MM.1S (cell line): ENCODE results near the gene DDC.

Experiments
- DNase-seq: peaks from one replicate; pipeline ENCODE4 v3.0.0-alpha.2; 2015
- H2AFZ ChIP-seq: fragments of 300-600 bp; sonication (generic); 2 replicates; pipeline ENCODE4 v1.6.0; 2016; ENCODE audit warnings: antibody characterized with exemption, low read length
- H3F3A ChIP-seq: fragments of 300-600 bp; sonication (generic); 2 replicates; pipeline ENCODE4 v1.6.1; 2016; ENCODE audit warnings: mild to moderate bottlenecking, antibody characterized with exemption, low read length, moderate library complexity, mixed read lengths; ENCODE audit not compliant: insufficient read depth
- H3K27ac ChIP-seq: fragments of 300-600 bp; sonication (generic); 2 replicates; pipeline ENCODE4 v1.5.1; 2016; ENCODE audit warnings: mild to moderate bottlenecking, low read length
- H3K27me3 ChIP-seq: fragments of 300-600 bp; sonication (generic); replicated peaks from 2 replicates; pipeline ENCODE4 v1.6.0; 2016; ENCODE audit warnings: low read length; ENCODE audit not compliant: insufficient read depth
- H3K36me3 ChIP-seq: fragments of 300-600 bp; sonication (generic); replicated peaks from 2 replicates; pipeline ENCODE4 v1.6.1; 2016; ENCODE audit warnings: mild to moderate bottlenecking, low read length, mixed read lengths; ENCODE audit not compliant: insufficient read depth
- H3K4me1 ChIP-seq: fragments of 300-600 bp; sonication (generic); 2 replicates; pipeline ENCODE4 v1.6.1; 2016; ENCODE audit warnings: low read length, mixed read lengths
- H3K4me2 ChIP-seq: fragments of 300-600 bp; sonication (generic); 2 replicates; pipeline ENCODE4 v1.6.0; 2016; ENCODE audit warnings: low read depth, low read length
- H3K4me3 ChIP-seq: fragments of 300-600 bp; sonication (generic); 2 replicates; pipeline ENCODE4 v1.5.1; 2016; ENCODE audit warnings: low read length, mixed read lengths
- H3K79me2 ChIP-seq: fragments of 300-600 bp; sonication (generic); 2 replicates; pipeline ENCODE4 v1.6.1; 2016; ENCODE audit warnings: mixed run types, low read length, mixed read lengths
- H3K9ac ChIP-seq: fragments of 300-600 bp; sonication (generic); 2 replicates; pipeline ENCODE4 v1.6.1; 2016; ENCODE audit warnings: low read length, mixed read lengths
- H3K9me2 ChIP-seq: fragments of 300-600 bp; sonication (generic); replicated peaks from 2 replicates; pipeline ENCODE4 v1.6.1; 2016; ENCODE audit warnings: mild to moderate bottlenecking, low read length, mixed read lengths; ENCODE audit not compliant: insufficient read depth
- H3K9me3 ChIP-seq: fragments of 300-600 bp; sonication (generic); replicated peaks from 2 replicates; pipeline ENCODE4 v1.6.1; 2016; ENCODE audit warnings: mild to moderate bottlenecking, low read length, mixed read lengths; ENCODE audit not compliant: insufficient read depth
- H4K20me1 ChIP-seq: fragments of 300-600 bp; sonication (generic); 2 replicates; pipeline ENCODE4 v1.6.1; 2016; ENCODE audit warnings: mild to moderate bottlenecking, low read length, moderate library complexity, mixed read lengths; ENCODE audit not compliant: insufficient read depth
- CTCF ChIP-seq: fragments of 300-600 bp; sonication (generic); IDR thresholded peaks from 2 replicates; pipeline ENCODE4 v1.5.1; 2016; ENCODE audit warnings: antibody characterized with exemption, low read length, mixed read lengths
- EZH2 ChIP-seq: fragments of 300-600 bp; sonication (generic); optimal IDR thresholded peaks from 2 replicates; pipeline ENCODE3; 2017; ENCODE audit warnings: low read depth, mild to moderate bottlenecking, antibody characterized with exemption, low read length, mixed read lengths
- EZH2phosphoT487 ChIP-seq: fragments of 300-600 bp; sonication (generic); IDR thresholded peaks from 2 replicates; pipeline ENCODE4 v1.6.1; 2018; ENCODE audit warnings: antibody characterized with exemption, low read length

The DDC gene

GRCh38 chr7:50418086-50418515 is 147.1 kb downstream of the DDC start:
- TF ChIP-seq CTCF: peak; percentile 95
- no peak for TF ChIP-seq EZH2phosphoT487
- no peak for TF ChIP-seq EZH2
- peak; percentile 79 for DNase-seq

GRCh38 chr7:50416527-50417182 is 148.6 kb downstream of the DDC start:
- no peaks in the 10 kb centered on the region for H3K9me3 ChIP-seq
- no peaks in the 10 kb centered on the region for H3K79me2 ChIP-seq
- H3K4me1 ChIP-seq: peaks cover 12% of the 10 kb centered on the region
- DNase-seq: peak; percentile 47
- no peaks in the 10 kb centered on the region for H3K36me3 ChIP-seq
- no peak overlapping the region for H3K27ac ChIP-seq
- H2AFZ ChIP-seq: peak overlapping the region; percentile 16; the same call in 1 of the 2 replicates
- no peaks in the 10 kb centered on the region for H3K9me2 ChIP-seq
- H3K4me2 ChIP-seq: peak overlapping the region; percentile 21; the same call in 1 of the 2 replicates
- no peak overlapping the region for H3K9ac ChIP-seq
- H3K27me3 ChIP-seq: no peaks in the 10 kb centered on the region
- no peaks in the 10 kb centered on the region for H4K20me1 ChIP-seq
- no peaks in the 10 kb centered on the region for H3F3A ChIP-seq
- TF ChIP-seq EZH2phosphoT487: no peak
- TF ChIP-seq CTCF: no peak
- TF ChIP-seq EZH2: no peak
- no peak overlapping the region for H3K4me3 ChIP-seq

More at GRCh38 chr7:50418086-50418515, 147.1 kb downstream of the DDC start:
- Histone ChIP-seq H3K36me3 (no peaks in the 10 kb centered on the region), H3K4me1 (peaks cover 12% of the 10 kb centered on the region), H3K9me2 (no peaks in the 10 kb centered on the region), H3F3A (no peaks in the 10 kb centered on the region), H3K4me3 (no peak overlapping the region), H4K20me1 (no peaks in the 10 kb centered on the region), H3K79me2 (no peaks in the 10 kb centered on the region), H3K4me2 (no peak overlapping the region), H3K9ac (no peak overlapping the region), H3K27me3 (no peaks in the 10 kb centered on the region), H3K27ac (no peak overlapping the region), H2AFZ (no peak overlapping the region), H3K9me3 (no peaks in the 10 kb centered on the region)

GRCh38 chr7:50415844-50416364 is 149.3 kb downstream of the DDC start:
- DNase-seq: no peak
- H3K27ac ChIP-seq: no peak overlapping the region
- no peak overlapping the region for H3K4me3 ChIP-seq
- no peaks in the 10 kb centered on the region for H3K9me2 ChIP-seq
- no peak overlapping the region for H2AFZ ChIP-seq
- TF ChIP-seq EZH2phosphoT487: no peak
- TF ChIP-seq CTCF: no peak
- no peak for TF ChIP-seq EZH2
- H3K36me3 ChIP-seq: no peaks in the 10 kb centered on the region
- peak overlapping the region; percentile 21; the same call in 1 of the 2 replicates for H3K4me2 ChIP-seq
- H3K9me3 ChIP-seq: no peaks in the 10 kb centered on the region
- no peaks in the 10 kb centered on the region for H4K20me1 ChIP-seq
- H3K27me3 ChIP-seq: no peaks in the 10 kb centered on the region
- H3K9ac ChIP-seq: no peak overlapping the region
- H3F3A ChIP-seq: no peaks in the 10 kb centered on the region
- H3K4me1 ChIP-seq: peaks cover 12% of the 10 kb centered on the region
- no peaks in the 10 kb centered on the region for H3K79me2 ChIP-seq
